Vagina (tissue), 2 donors: Measurements from ENCODE around the gene BNIPL. TPM values are rescaled to one million over a fixed set of nuclear protein-coding genes. Genes with fewer than 3 reads are reported as not detected.
A peak's percentile ranks its signal among the peaks of the same experiment; 100 is the strongest.

Experiments used
- DNase-seq, 2 donors: peaks; one replicate each; pipeline ENCODE4 v3.0.0-alpha.2; 2017; ENCODE audit errors: extremely low spot score in 2 of 2
- H3K27ac ChIP-seq: fragments of 200-600 bp; sonication (generic); one replicate; pipeline ENCODE4 v1.5.1; 2019
- H3K27me3 ChIP-seq: fragments of 200-600 bp; sonication (generic); one replicate; pipeline ENCODE4 v1.5.1; 2019
- H3K36me3 ChIP-seq, 2 donors: fragments of 200-600 bp; sonication (generic); one replicate each; pipeline ENCODE4 v1.5.1; 2017 to 2019
- H3K4me1 ChIP-seq: fragments of 200-600 bp; sonication (generic); one replicate; pipeline ENCODE4 v1.5.1; 2019
- H3K4me3 ChIP-seq, 2 donors: fragments of 200-600 bp; sonication (generic); 1 replicate in 1 of 2; 2 replicates in 1 of 2; pipeline ENCODE4 v1.5.1; 2016 to 2019
- H3K9me3 ChIP-seq: fragments of 200-600 bp; sonication (generic); one replicate; pipeline ENCODE4 v1.5.1; 2019
- POLR2A ChIP-seq, 2 donors: fragments of 450-650 bp; IDR thresholded peaks; one replicate each; pipeline ENCODE4 v1.6.1; 2017; ENCODE audit warnings: antibody characterized with exemption in 2 of 2, mild to moderate bottlenecking in 2 of 2, moderate library complexity in 2 of 2
- POLR2AphosphoS5 ChIP-seq, 2 donors: sonication (generic); formaldehyde crosslinking; IDR thresholded peaks; one replicate each; pipeline ENCODE4 v1.9.0; 2017; ENCODE audit warnings: antibody characterized with exemption in 2 of 2, mild to moderate bottlenecking in 2 of 2, low read depth in 1 of 2; ENCODE audit not compliant: insufficient read depth in 1 of 2
- intact Hi-C: fragments of 100-400 bp; cut with DNase I; formaldehyde crosslinking; loops from one replicate; pipeline ENCODE4 v1.15.1; 2023
- total RNA-seq: library from RNA; depleted of rRNA; stranded (reverse); fragments of >200 nt; gene quantifications from one replicate; pipeline ENCODE4 v1.2.3, GENCODE V29; 2016
- TF ChIP-seq, protein P1 (sequence below), 3 experiments: fragments of 450-650 bp in 2 of 3; fragments of 200-600 bp in 1 of 3; sonication (generic) in 1 of 3; IDR thresholded peaks; one replicate each; pipeline ENCODE4 v1.5.1; 2017 to 2019; ENCODE audit warnings: antibody characterized with exemption in 3 of 3, mild to moderate bottlenecking in 2 of 3, moderate library complexity in 2 of 3

BNIPL gene
- total RNA-seq, 1 donor from 2014 or later, result 105 TPM

GRCh38 chr1:151035167-151035566 is 1.2 kb upstream of the BNIPL start:
- no peak for DNase-seq
- Histone ChIP-seq H3K4me3 (no peak overlapping the region), H3K27me3 (no peaks in the 10 kb centered on the region), H3K9me3 (no peaks in the 10 kb centered on the region), H3K4me1 (no peaks in the 10 kb centered on the region), H3K27ac (no peak overlapping the region), H3K36me3 (peaks cover 0 to 33% of the 10 kb centered on the region in 2 donors)
- TF ChIP-seq, protein P1, sequence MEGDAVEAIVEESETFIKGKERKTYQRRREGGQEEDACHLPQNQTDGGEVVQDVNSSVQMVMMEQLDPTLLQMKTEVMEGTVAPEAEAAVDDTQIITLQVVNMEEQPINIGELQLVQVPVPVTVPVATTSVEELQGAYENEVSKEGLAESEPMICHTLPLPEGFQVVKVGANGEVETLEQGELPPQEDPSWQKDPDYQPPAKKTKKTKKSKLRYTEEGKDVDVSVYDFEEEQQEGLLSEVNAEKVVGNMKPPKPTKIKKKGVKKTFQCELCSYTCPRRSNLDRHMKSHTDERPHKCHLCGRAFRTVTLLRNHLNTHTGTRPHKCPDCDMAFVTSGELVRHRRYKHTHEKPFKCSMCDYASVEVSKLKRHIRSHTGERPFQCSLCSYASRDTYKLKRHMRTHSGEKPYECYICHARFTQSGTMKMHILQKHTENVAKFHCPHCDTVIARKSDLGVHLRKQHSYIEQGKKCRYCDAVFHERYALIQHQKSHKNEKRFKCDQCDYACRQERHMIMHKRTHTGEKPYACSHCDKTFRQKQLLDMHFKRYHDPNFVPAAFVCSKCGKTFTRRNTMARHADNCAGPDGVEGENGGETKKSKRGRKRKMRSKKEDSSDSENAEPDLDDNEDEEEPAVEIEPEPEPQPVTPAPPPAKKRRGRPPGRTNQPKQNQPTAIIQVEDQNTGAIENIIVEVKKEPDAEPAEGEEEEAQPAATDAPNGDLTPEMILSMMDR (IDR thresholded peaks at IDR 0.05), result no peak
- no peak for TF ChIP-seq POLR2A (IDR thresholded peaks at IDR 0.05)
- TF ChIP-seq POLR2AphosphoS5 (IDR thresholded peaks at IDR 0.05; ENCODE audit: insufficient read depth in 1 of 2, low read depth in 1 of 2), result no peak
- intact Hi-C loops, result no loop called here

DNA sequence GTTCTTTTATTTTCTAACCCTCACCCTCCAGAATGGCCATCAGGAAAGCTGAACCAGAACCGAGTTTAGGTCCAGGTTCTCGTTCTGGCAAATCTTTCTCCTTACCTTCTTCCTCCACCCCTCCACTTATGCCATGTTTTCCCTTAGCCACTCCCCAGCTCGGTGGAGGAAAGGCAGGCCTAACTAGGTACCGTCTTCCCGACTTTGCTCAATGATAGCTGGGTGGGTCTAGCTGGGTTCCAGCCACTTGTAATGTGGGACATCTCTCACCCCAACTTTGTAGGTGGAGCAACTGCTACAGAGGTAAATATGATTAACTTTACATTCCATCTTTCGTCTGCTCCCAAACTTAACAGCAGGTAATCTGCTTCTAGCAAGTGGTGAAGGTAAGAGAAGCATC is 646 bp downstream of the BNIPL start:
- Histone ChIP-seq H3K4me1 (no peaks in the 10 kb centered on the region), H3K9me3 (no peaks in the 10 kb centered on the region), H3K27me3 (no peaks in the 10 kb centered on the region), H3K4me3 (peak overlapping the region in 1 of 2 donors; percentile 24), H3K36me3 (peaks cover 0 to 15% of the 10 kb centered on the region in 2 donors), H3K27ac (peak overlapping the region; percentile 24)
- intact Hi-C loops, result no loop called here
- DNase-seq, result no peak
- no peak for TF ChIP-seq POLR2AphosphoS5 (IDR thresholded peaks at IDR 0.05; ENCODE audit: insufficient read depth in 1 of 2, low read depth in 1 of 2)
- TF ChIP-seq, protein P1 (IDR thresholded peaks at IDR 0.05), result no peak

- DNase-seq, result no peak
- H3K36me3 ChIP-seq, result no peaks in the 10 kb centered on the region
- H3K4me3 ChIP-seq, result no peak overlapping the region
- no peak overlapping the region for H3K27ac ChIP-seq
- H3K9me3 ChIP-seq, result no peaks in the 10 kb centered on the region
- H3K27me3 ChIP-seq, result no peaks in the 10 kb centered on the region
- intact Hi-C loops, result no loop called here
- TF ChIP-seq POLR2AphosphoS5 (IDR thresholded peaks at IDR 0.05; ENCODE audit: insufficient read depth in 1 of 2, low read depth in 1 of 2) (no peak), POLR2A (IDR thresholded peaks at IDR 0.05) (no peak)
- TF ChIP-seq, protein P1 (IDR thresholded peaks at IDR 0.05), result no peak
- no peaks in the 10 kb centered on the region for H3K4me1 ChIP-seq
Observed at GRCh38 chr1:151039521-151039920, 3.1 kb downstream of the BNIPL start.

GRCh38 chr1:151043163-151043562 is 6.8 kb downstream of the BNIPL start:
- Histone ChIP-seq H3K27ac (no peak overlapping the region), H3K27me3 (no peaks in the 10 kb centered on the region), H3K4me3 (no peak overlapping the region), H3K36me3 (no peaks in the 10 kb centered on the region), H3K4me1 (peaks cover 9% of the 10 kb centered on the region), H3K9me3 (no peaks in the 10 kb centered on the region)
- no peak for TF ChIP-seq POLR2A (IDR thresholded peaks at IDR 0.05)
- TF ChIP-seq, protein P1 (IDR thresholded peaks at IDR 0.05), result no peak
- TF ChIP-seq POLR2AphosphoS5 (IDR thresholded peaks at IDR 0.05; ENCODE audit: insufficient read depth in 1 of 2, low read depth in 1 of 2), result no peak
- DNase-seq, result no peak
- intact Hi-C loops, result no loop called here

DNA sequence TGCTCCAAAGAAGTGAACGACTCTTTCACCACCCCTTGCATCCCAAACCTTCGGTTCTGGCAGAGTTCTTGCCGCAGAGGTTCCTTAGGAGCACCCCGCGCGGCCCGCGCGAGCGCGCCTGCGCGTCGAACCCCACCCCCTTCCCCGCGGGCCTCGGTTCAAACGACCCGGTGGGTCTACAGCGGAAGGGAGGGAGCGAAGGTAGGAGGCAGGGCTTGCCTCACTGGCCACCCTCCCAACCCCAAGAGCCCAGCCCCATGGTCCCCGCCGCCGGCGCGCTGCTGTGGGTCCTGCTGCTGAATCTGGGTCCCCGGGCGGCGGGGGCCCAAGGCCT is 11.2 kb downstream of the BNIPL start, which contains the start of gene C1orf56:
TSS of gene C1orf56 (plus strand) at position 161 of the 334 bp plus-strand sequence. CDS start at position 258, 97 bp downstream.
- Histone ChIP-seq H3K27ac (peak within 1 kb of the TSS; percentile 93), H3K27me3 (no peaks in the 10 kb centered on the region), H3K4me1 (peaks cover 22% of the 10 kb centered on the region), H3K9me3 (no peaks in the 10 kb centered on the region), H3K36me3 (peaks cover 0 to 8% of the 10 kb centered on the region in 2 donors), H3K4me3 (peak within 1 kb of the TSS; percentile 72 to 85)
- intact Hi-C loops, result no loop called here
- no peak for DNase-seq
- TF ChIP-seq, protein P1 (IDR thresholded peaks at IDR 0.05), result no peak
- TF ChIP-seq POLR2A (IDR thresholded peaks at IDR 0.05) (peak in 1 of 2 donors; percentile 59), POLR2AphosphoS5 (IDR thresholded peaks at IDR 0.05; ENCODE audit: insufficient read depth in 1 of 2, low read depth in 1 of 2) (peak; percentile 28 to 87)
